GM06990 (cell line): ENCODE data around the gene ZNF862.

Source experiments
- DNase-seq: peaks from one replicate; pipeline ENCODE4 v3.0.0-alpha.2; 2011; ENCODE audit not compliant: insufficient read length; ENCODE audit errors: extremely low read depth
- H3K27me3 ChIP-seq: replicated peaks from 2 replicates; pipeline ENCODE4 v1.6.0; 2011; ENCODE audit warnings: low read length; ENCODE audit not compliant: control insufficient read depth, insufficient read depth
- H3K36me3 ChIP-seq: 2 replicates; pipeline ENCODE4 v1.5.1; 2011; ENCODE audit warnings: low read length; ENCODE audit not compliant: control insufficient read depth, insufficient read depth
- H3K4me3 ChIP-seq: replicated peaks from 2 replicates; pipeline ENCODE4 v1.5.1; 2011; ENCODE audit warnings: low read depth, mild to moderate bottlenecking, control low read depth, low read length
- CTCF ChIP-seq: IDR thresholded peaks from 2 replicates; pipeline ENCODE4 v1.5.1; 2011; ENCODE audit warnings: low read length, control low read depth, mild to moderate bottlenecking, inconsistent platforms; ENCODE audit not compliant: insufficient read depth, poor library complexity, severe bottlenecking

ZNF862 gene

GRCh38 chr7:149815121-149815520 is 23.1 kb upstream of the ZNF862 start:
- TF ChIP-seq CTCF: no peak
- H3K27me3 ChIP-seq: no peaks in the 10 kb centered on the region; the same call in 1 of the 2 replicates
- H3K36me3 ChIP-seq: no peaks in the 10 kb centered on the region
- no peak for DNase-seq
- H3K4me3 ChIP-seq: no peak overlapping the region

GRCh38 chr7:149815661-149816266 is 22.4 kb upstream of the ZNF862 start:
- no peaks in the 10 kb centered on the region for H3K36me3 ChIP-seq
- no peak overlapping the region for H3K4me3 ChIP-seq
- no peak for TF ChIP-seq CTCF
- H3K27me3 ChIP-seq: no peaks in the 10 kb centered on the region; the same call in 1 of the 2 replicates
- no peak for DNase-seq

- DNase-seq: no peak
- no peak overlapping the region for H3K4me3 ChIP-seq
- no peaks in the 10 kb centered on the region for H3K36me3 ChIP-seq
- H3K27me3 ChIP-seq: no peaks in the 10 kb centered on the region; the same call in 1 of the 2 replicates
- TF ChIP-seq CTCF: no peak
Observed at GRCh38 chr7:149816267-149816751, 21.9 kb upstream of the ZNF862 start.

GRCh38 chr7:149816794-149817193 is 21.4 kb upstream of the ZNF862 start:
- no peak for DNase-seq
- H3K27me3 ChIP-seq: no peaks in the 10 kb centered on the region; the same call in 1 of the 2 replicates
- no peaks in the 10 kb centered on the region for H3K36me3 ChIP-seq
- no peak overlapping the region for H3K4me3 ChIP-seq
- no peak for TF ChIP-seq CTCF

GRCh38 chr7:149817301-149817771 is 20.8 kb upstream of the ZNF862 start:
- no peak overlapping the region for H3K4me3 ChIP-seq
- DNase-seq: no peak
- no peak for TF ChIP-seq CTCF
- H3K27me3 ChIP-seq: no peaks in the 10 kb centered on the region; the same call in 1 of the 2 replicates
- H3K36me3 ChIP-seq: no peaks in the 10 kb centered on the region
